HepG2 (cell line): ENCODE results near the gene OGA. TPM values are rescaled to one million over a fixed set of nuclear protein-coding genes. Genes with fewer than 3 reads are reported as not detected.

ENCODE experiments used
- BHLHE40 ChIP-seq: IDR thresholded peaks from 2 replicates; pipeline ENCODE4 v1.6.1; 2011; ENCODE audit warnings: low read length, improper control_type of control experiment
- DPF2 ChIP-seq: sonication (generic); formaldehyde crosslinking; IDR thresholded peaks from 2 replicates; pipeline ENCODE4 v1.4.0; 2020; ENCODE audit warnings: mild to moderate bottlenecking, low read depth, missing genetic modification reagents, borderline replicate concordance
- GLMP ChIP-seq: sonication (generic); formaldehyde crosslinking; IDR thresholded peaks from 2 replicates; pipeline ENCODE4 v1.9.0; 2021; ENCODE audit warnings: missing genetic modification reagents, mild to moderate bottlenecking, borderline replicate concordance
- ISX ChIP-seq: sonication (generic); formaldehyde crosslinking; conservative IDR thresholded peaks from 2 replicates; pipeline ENCODE4 v1.5.0; 2020; ENCODE audit warnings: missing genetic modification reagents
- JARID2 ChIP-seq: sonication (generic); formaldehyde crosslinking; IDR thresholded peaks from 2 replicates; pipeline ENCODE4 v1.8.1; 2023; ENCODE audit warnings: missing genetic modification reagents, inconsistent platforms; ENCODE audit not compliant: insufficient replicate concordance
- KLF11 ChIP-seq: IDR thresholded peaks from 2 replicates; pipeline ENCODE4 v1.6.1; 2016; ENCODE audit warnings: missing compliant biosample characterization
- KLF13 ChIP-seq: sonication (generic); formaldehyde crosslinking; IDR thresholded peaks from 2 replicates; pipeline ENCODE4 v1.4.0; 2020; ENCODE audit warnings: mild to moderate bottlenecking, missing genetic modification reagents
- PHF20 ChIP-seq: sonication (generic); formaldehyde crosslinking; IDR thresholded peaks from 2 replicates; pipeline ENCODE4 v1.5.0; 2020; ENCODE audit warnings: mild to moderate bottlenecking, missing genetic modification reagents
- POLR2G ChIP-seq: fragments of 200-400 bp; formaldehyde crosslinking; IDR thresholded peaks from 2 replicates; pipeline ENCODE4 v1.6.1; 2018; ENCODE audit warnings: mild to moderate bottlenecking, low read depth, low read length, moderate library complexity
- RFX1 ChIP-seq: fragments of 450-650 bp; IDR thresholded peaks from 2 replicates; pipeline ENCODE4 v1.6.1; 2017
- SALL1 ChIP-seq: sonication (generic); formaldehyde crosslinking; IDR thresholded peaks from 2 replicates; pipeline ENCODE4 v1.8.0; 2022; ENCODE audit warnings: mild to moderate bottlenecking, missing genetic modification reagents
- SMAD3 ChIP-seq: sonication (generic); formaldehyde crosslinking; IDR thresholded peaks from 2 replicates; pipeline ENCODE4 v1.4.0; 2020; ENCODE audit warnings: missing genetic modification reagents
- ZBTB20 ChIP-seq: sonication (generic); formaldehyde crosslinking; IDR thresholded peaks from 2 replicates; pipeline ENCODE4 v1.8.1; 2023; ENCODE audit warnings: missing genetic modification reagents, low read depth, mild to moderate bottlenecking, borderline replicate concordance
- ZBTB44 ChIP-seq: sonication (generic); formaldehyde crosslinking; IDR thresholded peaks from 2 replicates; pipeline ENCODE4 v1.4.0; 2020; ENCODE audit warnings: missing genetic modification reagents
- ZNF484 ChIP-seq: sonication (generic); formaldehyde crosslinking; IDR thresholded peaks from 2 replicates; pipeline ENCODE4 v1.5.1; 2020; ENCODE audit warnings: mild to moderate bottlenecking, low read depth, missing genetic modification reagents, borderline replicate concordance
- ZSCAN21 ChIP-seq: sonication (generic); formaldehyde crosslinking; IDR thresholded peaks from 2 replicates; pipeline ENCODE4 v1.8.0; 2022; ENCODE audit warnings: mild to moderate bottlenecking, missing genetic modification reagents, moderate library complexity, borderline replicate concordance
- polyA plus RNA-seq, 8 experiments: library from polyadenylated mRNA; depleted of rRNA in 3 of 8; stranded (reverse) in 7 of 8; unstranded in 1 of 8; fragments of >200 nt; fragmentation: Illumina TruSeq in 4 of 8; extraction: Trizol in 4 of 8; gene quantifications; 2 replicates each; pipeline versions ENCODE4 v1.2.1 to v1.2.3, GENCODE V29; 2011 to 2016; ENCODE audit warnings: low read depth in 4 of 8, missing spikeins in 1 of 8, mixed read lengths in 1 of 8; ENCODE audit not compliant: insufficient read depth in 1 of 8
- total RNA-seq, 5 experiments: library from RNA; depleted of rRNA; stranded (reverse); fragments of >200 nt; fragmentation: Illumina TruSeq; extraction: Trizol; gene quantifications; 2 replicates each; pipeline ENCODE4 v1.2.3, GENCODE V29; 2016; ENCODE audit warnings: low read depth in 1 of 5
- TF ChIP-seq, protein P1 (sequence below): sonication (generic); formaldehyde crosslinking; IDR thresholded peaks from 2 replicates; pipeline ENCODE4 v1.4.0; 2020; ENCODE audit warnings: missing genetic modification reagents, borderline replicate concordance
- TF ChIP-seq, protein P2 (sequence below): sonication (generic); formaldehyde crosslinking; IDR thresholded peaks from 2 replicates; pipeline ENCODE4 v1.4.0; 2020; ENCODE audit warnings: low read depth, mild to moderate bottlenecking, missing genetic modification reagents
- TF ChIP-seq, protein P3 (sequence below): IDR thresholded peaks from 2 replicates; pipeline ENCODE4 v1.6.1; 2012; ENCODE audit warnings: low read depth, low read length, improper control_type of control experiment

OGA gene
- total and polyA plus RNA-seq, 2 of the 13 experiments (the other 11 are each of a cell fraction or from before 2014, with no cell fraction given), result 33.2 to 39.8 TPM

DNA sequence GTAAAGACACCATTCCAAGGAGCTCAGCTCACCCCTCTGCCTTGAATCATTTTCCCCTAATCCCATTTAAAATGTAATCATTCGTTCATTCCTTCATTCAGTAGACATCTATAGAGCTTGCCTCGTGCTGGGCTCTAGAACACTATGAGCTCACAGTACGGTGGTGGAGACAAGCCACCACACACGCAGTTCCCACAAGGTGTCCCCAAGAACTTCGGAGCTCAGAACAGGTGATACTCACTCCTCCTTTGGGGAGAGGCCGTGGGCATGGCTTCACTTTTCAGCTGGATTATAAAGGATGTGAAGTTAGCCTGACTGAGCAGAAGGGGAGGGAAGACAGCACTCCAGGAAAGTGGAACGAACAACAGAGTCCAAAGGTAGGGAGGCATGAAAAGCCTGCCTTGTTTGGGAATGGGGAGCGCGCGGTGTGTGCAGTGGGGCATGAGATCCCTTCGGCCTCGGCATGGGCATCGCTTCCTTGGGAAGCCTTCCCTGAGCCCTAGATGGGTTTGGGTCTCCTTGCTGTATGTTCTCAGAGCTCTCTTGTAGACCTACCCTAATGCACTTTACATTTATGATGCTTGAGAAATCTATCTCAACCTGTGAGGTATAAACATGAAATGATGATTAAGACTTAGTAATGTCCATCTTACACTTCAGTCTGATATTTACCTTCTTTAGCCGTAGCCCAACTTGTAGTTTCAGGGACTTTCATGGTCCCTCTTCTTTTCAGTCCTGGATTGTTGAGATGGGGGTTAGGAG is 809 bp upstream of the OGA start (continued):
- TF ChIP-seq BHLHE40 (no peak), KLF11 (no peak), JARID2 (CRISPR knock-in tag) (no peak), KLF13 (CRISPR knock-in tag) (no peak), SALL1 (CRISPR knock-in tag) (peak; percentile 50; the same call in 1 of the 2 replicates), ISX (CRISPR knock-in tag) (no peak), RFX1 (no peak), ZSCAN21 (0 out of 2 replicates have a peak, but pooled peaks have one; percentile 42), POLR2G (peak; percentile 74), DPF2 (CRISPR knock-in tag) (no peak), ZBTB20 (CRISPR knock-in tag) (no peak), PHF20 (no peak), ZBTB44 (no peak), GLMP (CRISPR knock-in tag) (no peak), ZNF484 (no peak), SMAD3 (CRISPR knock-in tag) (no peak)
- TF ChIP-seq, protein P1, sequence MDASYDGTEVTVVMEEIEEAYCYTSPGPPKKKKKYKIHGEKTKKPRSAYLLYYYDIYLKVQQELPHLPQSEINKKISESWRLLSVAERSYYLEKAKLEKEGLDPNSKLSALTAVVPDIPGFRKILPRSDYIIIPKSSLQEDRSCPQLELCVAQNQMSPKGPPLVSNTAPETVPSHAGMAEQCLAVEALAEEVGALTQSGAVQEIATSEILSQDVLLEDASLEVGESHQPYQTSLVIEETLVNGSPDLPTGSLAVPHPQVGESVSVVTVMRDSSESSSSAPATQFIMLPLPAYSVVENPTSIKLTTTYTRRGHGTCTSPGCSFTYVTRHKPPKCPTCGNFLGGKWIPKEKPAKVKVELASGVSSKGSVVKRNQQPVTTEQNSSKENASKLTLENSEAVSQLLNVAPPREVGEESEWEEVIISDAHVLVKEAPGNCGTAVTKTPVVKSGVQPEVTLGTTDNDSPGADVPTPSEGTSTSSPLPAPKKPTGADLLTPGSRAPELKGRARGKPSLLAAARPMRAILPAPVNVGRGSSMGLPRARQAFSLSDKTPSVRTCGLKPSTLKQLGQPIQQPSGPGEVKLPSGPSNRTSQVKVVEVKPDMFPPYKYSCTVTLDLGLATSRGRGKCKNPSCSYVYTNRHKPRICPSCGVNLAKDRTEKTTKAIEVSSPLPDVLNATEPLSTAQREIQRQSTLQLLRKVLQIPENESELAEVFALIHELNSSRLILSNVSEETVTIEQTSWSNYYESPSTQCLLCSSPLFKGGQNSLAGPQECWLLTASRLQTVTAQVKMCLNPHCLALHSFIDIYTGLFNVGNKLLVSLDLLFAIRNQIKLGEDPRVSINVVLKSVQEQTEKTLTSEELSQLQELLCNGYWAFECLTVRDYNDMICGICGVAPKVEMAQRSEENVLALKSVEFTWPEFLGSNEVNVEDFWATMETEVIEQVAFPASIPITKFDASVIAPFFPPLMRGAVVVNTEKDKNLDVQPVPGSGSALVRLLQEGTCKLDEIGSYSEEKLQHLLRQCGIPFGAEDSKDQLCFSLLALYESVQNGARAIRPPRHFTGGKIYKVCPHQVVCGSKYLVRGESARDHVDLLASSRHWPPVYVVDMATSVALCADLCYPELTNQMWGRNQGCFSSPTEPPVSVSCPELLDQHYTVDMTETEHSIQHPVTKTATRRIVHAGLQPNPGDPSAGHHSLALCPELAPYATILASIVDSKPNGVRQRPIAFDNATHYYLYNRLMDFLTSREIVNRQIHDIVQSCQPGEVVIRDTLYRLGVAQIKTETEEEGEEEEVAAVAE, result no peak
- TF ChIP-seq, protein P2, sequence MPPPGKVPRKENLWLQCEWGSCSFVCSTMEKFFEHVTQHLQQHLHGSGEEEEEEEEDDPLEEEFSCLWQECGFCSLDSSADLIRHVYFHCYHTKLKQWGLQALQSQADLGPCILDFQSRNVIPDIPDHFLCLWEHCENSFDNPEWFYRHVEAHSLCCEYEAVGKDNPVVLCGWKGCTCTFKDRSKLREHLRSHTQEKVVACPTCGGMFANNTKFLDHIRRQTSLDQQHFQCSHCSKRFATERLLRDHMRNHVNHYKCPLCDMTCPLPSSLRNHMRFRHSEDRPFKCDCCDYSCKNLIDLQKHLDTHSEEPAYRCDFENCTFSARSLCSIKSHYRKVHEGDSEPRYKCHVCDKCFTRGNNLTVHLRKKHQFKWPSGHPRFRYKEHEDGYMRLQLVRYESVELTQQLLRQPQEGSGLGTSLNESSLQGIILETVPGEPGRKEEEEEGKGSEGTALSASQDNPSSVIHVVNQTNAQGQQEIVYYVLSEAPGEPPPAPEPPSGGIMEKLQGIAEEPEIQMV, result no peak
- TF ChIP-seq, protein P3, sequence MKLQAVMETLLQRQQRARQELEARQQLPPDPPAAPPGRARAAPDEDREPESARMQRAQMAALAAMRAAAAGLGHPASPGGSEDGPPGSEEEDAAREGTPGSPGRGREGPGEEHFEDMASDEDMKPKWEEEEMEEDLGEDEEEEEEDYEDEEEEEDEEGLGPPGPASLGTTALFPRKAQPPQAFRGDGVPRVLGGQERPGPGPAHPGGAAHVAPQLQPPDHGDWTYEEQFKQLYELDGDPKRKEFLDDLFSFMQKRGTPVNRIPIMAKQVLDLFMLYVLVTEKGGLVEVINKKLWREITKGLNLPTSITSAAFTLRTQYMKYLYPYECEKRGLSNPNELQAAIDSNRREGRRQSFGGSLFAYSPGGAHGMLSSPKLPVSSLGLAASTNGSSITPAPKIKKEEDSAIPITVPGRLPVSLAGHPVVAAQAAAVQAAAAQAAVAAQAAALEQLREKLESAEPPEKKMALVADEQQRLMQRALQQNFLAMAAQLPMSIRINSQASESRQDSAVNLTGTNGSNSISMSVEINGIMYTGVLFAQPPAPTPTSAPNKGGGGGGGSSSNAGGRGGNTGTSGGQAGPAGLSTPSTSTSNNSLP, result no peak
